ENCODE results near the gene CNKSR3. TPM values are rescaled to one million over a fixed set of nuclear protein-coding genes. Genes with fewer than 3 reads are reported as not detected.
A peak's percentile ranks its signal among the peaks of the same experiment; 100 is the strongest.

The CNKSR3 gene
- polyA plus RNA-seq, 4 donors, result 57.4 to 61.0 (median 59.0) TPM

- DNase-seq (ENCODE audit: low read depth in 4 of 4, low spot score in 2 of 4), result no peak
These were observed 153.8 kb downstream of the CNKSR3 start, which contains the start of gene IPCEF1 for GRCh38 chr6:154356690-154357089. IPCEF1 (minus strand) TSS chr6:154356803; CDS start chr6:154265947, 90,856 bp downstream.

DNA sequence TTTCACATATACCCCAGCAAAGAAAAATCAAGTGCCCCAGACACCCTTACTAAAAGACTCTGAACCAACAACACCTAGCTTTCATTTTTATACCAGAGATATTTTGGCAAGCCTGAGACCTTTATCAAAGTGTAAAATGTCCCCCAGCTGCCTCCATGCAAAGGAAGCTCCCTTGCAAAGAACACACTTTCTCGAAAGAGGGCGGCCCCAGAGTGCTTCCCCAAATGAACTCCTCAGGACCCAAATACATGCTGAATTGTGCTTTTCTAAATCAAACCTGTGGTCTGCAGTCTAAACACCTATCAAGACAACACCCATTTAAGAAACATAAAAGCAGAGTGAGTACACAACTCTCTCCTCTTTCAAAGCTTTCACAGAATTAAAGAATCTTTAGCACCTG lies 154.4 kb downstream of the CNKSR3 start:
- DNase-seq (ENCODE audit: low read depth in 4 of 4, low spot score in 2 of 4), result no peak

- DNase-seq (ENCODE audit: low read depth in 4 of 4, low spot score in 2 of 4), result no peak
These were observed 156.2 kb downstream of the CNKSR3 start for GRCh38 chr6:154354265-154354777.

DNA sequence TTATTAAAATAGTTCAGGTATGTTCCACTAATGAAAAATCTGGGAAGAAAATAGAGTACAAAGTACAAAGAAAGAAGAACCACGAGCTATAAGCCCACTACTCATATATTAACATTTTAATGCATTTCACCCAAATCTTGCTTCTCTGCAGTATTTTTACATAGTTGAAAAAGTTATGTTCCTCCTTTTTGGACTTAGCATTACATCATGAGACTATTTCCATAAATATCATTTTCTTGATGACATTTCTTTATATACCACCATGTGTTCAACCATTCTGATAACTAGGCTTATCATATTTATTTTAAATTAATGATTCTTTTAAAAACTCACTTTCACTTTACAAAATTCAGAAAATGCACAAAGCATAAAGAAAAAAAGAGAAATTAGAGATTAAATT lies 156.9 kb downstream of the CNKSR3 start:
- DNase-seq (ENCODE audit: low read depth in 4 of 4, low spot score in 2 of 4), result no peak

DNA sequence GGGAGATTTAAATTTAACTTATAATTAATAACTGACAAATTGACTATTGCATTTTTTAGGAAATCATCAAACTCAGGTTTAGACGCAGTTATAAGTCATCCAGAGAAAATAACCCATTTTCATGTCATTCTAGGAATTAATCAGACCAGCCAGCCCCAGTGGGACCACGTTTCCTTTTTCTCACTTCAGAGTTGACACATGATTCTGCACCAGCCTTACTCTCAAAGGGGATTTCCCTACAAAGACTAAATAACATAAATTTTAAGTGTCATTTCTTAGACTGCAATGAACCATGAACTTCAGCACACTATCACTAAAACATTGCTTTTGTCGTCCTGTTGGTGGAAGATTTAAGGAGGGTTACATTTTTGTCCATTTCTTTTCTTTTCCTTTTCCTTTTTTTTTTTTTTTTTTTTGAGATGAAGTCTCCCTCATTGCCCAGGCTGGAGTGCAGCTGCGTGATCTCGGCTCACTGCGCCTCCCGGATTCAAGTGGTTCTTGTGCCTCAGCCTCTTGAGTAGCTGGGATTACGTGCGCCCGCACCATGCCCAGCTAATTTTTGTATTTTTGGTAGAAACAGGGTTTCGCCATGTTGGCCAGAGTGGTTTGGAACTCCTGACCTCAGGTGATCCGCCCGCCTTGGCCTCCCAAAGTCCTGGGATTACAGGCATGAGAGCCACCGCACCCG lies 157.4 kb downstream of the CNKSR3 start:
- DNase-seq (ENCODE audit: low read depth in 4 of 4, low spot score in 2 of 4), result no peak

DNA sequence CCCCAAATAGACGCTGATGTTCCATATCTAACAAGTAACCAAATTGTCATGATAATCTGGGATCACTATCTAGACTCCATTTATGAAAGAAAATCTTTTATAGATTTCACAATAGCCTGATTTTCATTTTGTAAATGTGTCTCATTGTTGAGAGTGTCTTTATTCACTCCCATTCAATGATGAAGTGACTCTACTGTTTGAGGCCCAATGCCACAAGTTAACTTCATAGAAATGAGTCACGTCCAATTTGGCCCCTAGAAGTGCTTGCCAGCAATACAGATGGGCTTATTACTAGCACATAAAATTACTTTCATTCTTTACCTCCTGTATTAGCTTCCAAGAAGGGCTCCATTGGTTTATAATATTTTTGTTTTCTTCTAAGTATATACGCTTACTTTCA lies 160.2 kb downstream of the CNKSR3 start:
- DNase-seq (ENCODE audit: low read depth in 4 of 4, low spot score in 2 of 4), result no peak

- DNase-seq (ENCODE audit: low read depth in 4 of 4, low spot score in 2 of 4), result peak in 1 of 4 donors; percentile 36
These were observed 162.5 kb downstream of the CNKSR3 start for GRCh38 chr6:154347981-154348380.

DNA sequence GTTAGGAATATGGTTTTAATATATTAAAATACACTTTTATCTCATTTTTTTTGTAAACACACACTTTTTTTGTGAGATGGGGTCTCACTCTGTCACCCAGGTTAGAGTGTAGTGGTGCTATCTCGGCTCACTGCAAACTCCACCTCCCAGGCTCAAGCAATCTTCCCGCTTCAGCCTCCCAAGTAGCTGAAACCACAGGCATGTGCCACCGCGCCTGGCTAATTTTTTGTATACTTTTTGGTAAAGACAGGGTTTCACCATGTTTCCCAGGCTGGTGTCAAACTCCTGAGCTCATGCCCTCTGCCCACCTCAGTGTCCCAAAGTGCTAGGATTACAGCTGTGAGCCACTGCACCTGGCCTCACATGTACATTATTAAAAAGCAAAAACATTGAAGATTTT lies 164.7 kb downstream of the CNKSR3 start:
- DNase-seq (ENCODE audit: low read depth in 4 of 4, low spot score in 2 of 4), result no peak

DNA sequence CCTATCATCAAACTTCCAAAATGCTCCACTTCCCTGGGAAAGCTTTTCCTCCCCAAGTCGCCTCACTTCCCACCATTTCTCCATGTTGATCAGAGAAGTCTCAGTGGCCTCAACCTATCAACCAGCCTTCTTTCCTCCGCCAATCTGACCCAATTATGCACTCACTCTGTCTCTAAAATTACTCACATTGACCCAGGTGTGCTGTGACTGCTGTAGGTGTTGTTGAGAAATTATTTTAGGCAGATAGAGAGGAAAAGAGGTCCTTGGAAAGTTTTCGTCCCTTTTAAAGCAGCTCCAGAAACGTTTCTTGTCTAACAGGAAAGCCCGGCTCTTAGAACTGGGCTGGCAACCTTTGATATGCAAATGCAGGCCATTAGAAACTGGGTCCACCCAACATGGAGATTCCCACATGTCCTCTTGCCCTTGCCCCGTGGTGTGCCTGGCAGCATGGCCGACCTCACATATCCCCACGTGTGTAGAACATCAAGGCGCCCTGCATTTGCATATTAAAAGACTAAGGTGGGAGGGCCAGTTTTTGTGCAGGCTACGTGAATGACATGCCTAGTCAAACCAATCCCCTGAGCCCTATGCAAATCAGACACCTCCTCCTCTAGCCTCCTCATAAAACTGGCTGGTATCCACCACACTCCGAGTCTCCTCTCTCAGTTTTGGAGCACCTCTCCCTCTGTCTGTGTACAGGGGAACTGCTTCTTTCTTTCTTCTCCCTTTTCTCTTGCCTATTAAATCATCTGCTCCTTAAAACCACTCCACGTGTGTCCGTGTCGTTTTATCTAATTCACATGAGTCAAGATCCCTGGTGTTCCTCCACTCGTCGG lies 166.8 kb downstream of the CNKSR3 start:
- DNase-seq (ENCODE audit: low read depth in 4 of 4, low spot score in 2 of 4), result no peak

- DNase-seq (ENCODE audit: low read depth in 4 of 4, low spot score in 2 of 4), result no peak
These were observed 168.6 kb downstream of the CNKSR3 start for GRCh38 chr6:154341871-154342270.

GRCh38 chr6:154341336-154341735 lies 169.1 kb downstream of the CNKSR3 start:
- DNase-seq (ENCODE audit: low read depth in 4 of 4, low spot score in 2 of 4), result no peak

Other genes starting within 250 kb of the CNKSR3 start
- gene IPCEF1, start 153.9 kb downstream of the CNKSR3 start, polyA plus RNA-seq (ENCODE audit: insufficient read length in 4 of 4), result 1 to 10 TPM; 5.5 to 8.4 (median 7.0) TPM
- 10 to 100 TPM; 51.6 to 59.9 (median 54.6) TPM for gene SCAF8, start 222.7 kb upstream of the CNKSR3 start, polyA plus RNA-seq (ENCODE audit: insufficient read length in 4 of 4)